PC-3 (cell line): Measurements from ENCODE around the gene PLEKHA1. TPM values are rescaled to one million over a fixed set of nuclear protein-coding genes. Genes with fewer than 3 reads are reported as not detected.

ENCODE experiments used
- ATAC-seq: fragments of 200-7000 bp; cut with Tn5 transposase; 2 replicates; pipeline ENCODE4 v1.9.1; 2020; ENCODE audit warnings: mild to moderate bottlenecking, moderate library complexity
- BruUV-seq: library from RNA; stranded (reverse); fragments of 400-500 nt; replicated peaks from 2 replicates; lab custom pipeline; 2021; lab: Mats Ljungman, UMichigan
- CTCF ChIA-PET: fragments of 300-600 bp; sonication (Branson Sonifier 250); formaldehyde crosslinking; loops from one replicate; lab custom pipeline; 2022; ENCODE audit warnings: antibody characterized with exemption; lab: Charles Lee
- POLR2A ChIA-PET: fragments of 300-600 bp; sonication (Branson Sonifier 250); formaldehyde crosslinking; loops from one replicate; lab custom pipeline; 2022; ENCODE audit warnings: antibody characterized with exemption; ENCODE audit not compliant: unreplicated experiment; lab: Charles Lee
- DNase-seq: peaks from one replicate; pipeline ENCODE4 v3.0.0-alpha.2; 2015
- H2AFZ ChIP-seq: fragments of 300-600 bp; sonication (generic); 2 replicates; pipeline ENCODE4 v1.6.0; 2016; ENCODE audit warnings: antibody characterized with exemption, low read length
- H3F3A ChIP-seq: fragments of 300-600 bp; sonication (generic); one replicate; pipeline ENCODE4 v1.6.0; 2017; ENCODE audit warnings: antibody characterized with exemption, low read length, control low read depth, mild to moderate bottlenecking; ENCODE audit not compliant: unreplicated experiment
- H3K27ac ChIP-seq: fragments of 300-600 bp; sonication (generic); 2 replicates; pipeline ENCODE4 v1.5.1; 2016; ENCODE audit warnings: mild to moderate bottlenecking, low read length
- H3K27me3 ChIP-seq: fragments of 300-600 bp; sonication (generic); 2 replicates; pipeline ENCODE4 v1.6.1; 2016; ENCODE audit warnings: low read length, mixed read lengths
- H3K36me3 ChIP-seq: fragments of 300-600 bp; sonication (generic); 2 replicates; pipeline ENCODE4 v1.6.1; 2016; ENCODE audit warnings: low read depth, mixed run types, low read length, mixed read lengths
- H3K4me1 ChIP-seq: fragments of 300-600 bp; sonication (generic); 2 replicates; pipeline ENCODE4 v1.5.1; 2016; ENCODE audit warnings: low read length; ENCODE audit not compliant: insufficient read depth
- H3K4me2 ChIP-seq: fragments of 300-600 bp; sonication (generic); 2 replicates; pipeline ENCODE4 v1.6.0; 2016; ENCODE audit warnings: low read length
- H3K4me3 ChIP-seq: fragments of 300-600 bp; sonication (generic); 2 replicates; pipeline ENCODE4 v1.5.1; 2016; ENCODE audit warnings: mild to moderate bottlenecking, low read length, mixed read lengths
- H3K79me2 ChIP-seq: fragments of 300-600 bp; sonication (generic); 2 replicates; pipeline ENCODE4 v1.6.1; 2017; ENCODE audit warnings: low read length, mixed read lengths
- H3K9ac ChIP-seq: fragments of 300-600 bp; sonication (generic); 2 replicates; pipeline ENCODE4 v1.6.0; 2016; ENCODE audit warnings: mild to moderate bottlenecking, low read length
- H3K9me2 ChIP-seq: fragments of 300-600 bp; sonication (generic); replicated peaks from 2 replicates; pipeline ENCODE4 v1.6.1; 2016; ENCODE audit warnings: mixed run types, low read length, mixed read lengths
- H3K9me3 ChIP-seq: fragments of 300-600 bp; sonication (generic); 2 replicates; pipeline ENCODE4 v1.6.1; 2016; ENCODE audit warnings: low read length, mixed read lengths
- H4K20me1 ChIP-seq: fragments of 300-600 bp; sonication (generic); 2 replicates; pipeline ENCODE4 v1.6.1; 2016; ENCODE audit warnings: low read length, mixed read lengths
- EZH2 ChIP-seq: fragments of 300-600 bp; sonication (generic); IDR thresholded peaks from one replicate; pipeline ENCODE4 v1.6.1; 2017; ENCODE audit warnings: antibody characterized with exemption, mild to moderate bottlenecking, low read length; ENCODE audit not compliant: unreplicated experiment
- EZH2phosphoT487 ChIP-seq: fragments of 300-600 bp; sonication (generic); IDR thresholded peaks from 2 replicates; pipeline ENCODE4 v1.6.1; 2018; ENCODE audit warnings: mild to moderate bottlenecking, antibody characterized with exemption, low read length, borderline replicate concordance
- intact Hi-C: fragments of 100-400 bp; cut with micrococcal nuclease; formaldehyde crosslinking; loops from 2 replicates; pipeline ENCODE4 v1.9.0; 2023
- total RNA-seq: library from RNA; depleted of rRNA; stranded (reverse); fragments of >200 nt; gene quantifications from 2 replicates; pipeline ENCODE4 v1.2.3, GENCODE V29; 2014
- TF ChIP-seq, protein P1 (sequence below): fragments of 300-600 bp; sonication (generic); conservative IDR thresholded peaks from 2 replicates; pipeline ENCODE4 v1.5.1; 2017; ENCODE audit warnings: antibody characterized with exemption, low read depth, mild to moderate bottlenecking, low read length

The PLEKHA1 gene
- total RNA-seq, 1 experiment from 2014 or later = 5.2 TPM

DNA sequence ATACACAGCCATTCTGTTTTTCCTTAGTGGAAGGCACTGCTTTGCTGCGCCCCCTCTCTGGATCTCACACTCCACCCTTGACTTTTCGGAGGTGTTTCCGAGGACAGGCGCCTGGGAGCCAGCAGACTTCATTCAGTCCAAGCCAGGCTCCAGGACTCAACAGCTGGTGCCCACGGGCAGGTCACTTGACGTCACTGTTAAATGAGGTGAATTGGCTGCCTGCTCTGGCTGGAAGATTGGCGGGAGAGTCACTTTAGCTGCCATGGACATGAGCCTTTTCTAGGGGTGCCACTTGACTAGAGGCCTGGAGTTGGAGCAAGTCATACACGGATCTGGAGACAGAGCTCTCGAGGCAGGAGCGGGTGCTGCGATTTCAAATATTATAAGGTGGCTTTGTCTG, 90.1 kb downstream of the PLEKHA1 start:
- H3K36me3 ChIP-seq = no peaks in the 10 kb centered on the region
- no TSS peak for BruUV-seq
- ATAC-seq = no peak
- no peaks in the 10 kb centered on the region for H3F3A ChIP-seq
- H3K27ac ChIP-seq = no peak overlapping the region
- H3K4me1 ChIP-seq = peaks cover 19% of the 10 kb centered on the region
- H3K4me2 ChIP-seq = no peak overlapping the region
- H3K79me2 ChIP-seq = 0 out of 2 replicates have a peak, but pooled peaks cover 3% of the 10 kb centered on the region
- no peak overlapping the region for H3K4me3 ChIP-seq
- no peak overlapping the region for H2AFZ ChIP-seq
- DNase-seq = no peak
- no peaks in the 10 kb centered on the region for H4K20me1 ChIP-seq
- CTCF ChIA-PET = no interaction called here
- POLR2A ChIA-PET = no interaction called here
- H3K9me2 ChIP-seq = no peaks in the 10 kb centered on the region
- H3K9me3 ChIP-seq = no peaks in the 10 kb centered on the region
- intact Hi-C loops = no loop called here
- TF ChIP-seq, protein P1, sequence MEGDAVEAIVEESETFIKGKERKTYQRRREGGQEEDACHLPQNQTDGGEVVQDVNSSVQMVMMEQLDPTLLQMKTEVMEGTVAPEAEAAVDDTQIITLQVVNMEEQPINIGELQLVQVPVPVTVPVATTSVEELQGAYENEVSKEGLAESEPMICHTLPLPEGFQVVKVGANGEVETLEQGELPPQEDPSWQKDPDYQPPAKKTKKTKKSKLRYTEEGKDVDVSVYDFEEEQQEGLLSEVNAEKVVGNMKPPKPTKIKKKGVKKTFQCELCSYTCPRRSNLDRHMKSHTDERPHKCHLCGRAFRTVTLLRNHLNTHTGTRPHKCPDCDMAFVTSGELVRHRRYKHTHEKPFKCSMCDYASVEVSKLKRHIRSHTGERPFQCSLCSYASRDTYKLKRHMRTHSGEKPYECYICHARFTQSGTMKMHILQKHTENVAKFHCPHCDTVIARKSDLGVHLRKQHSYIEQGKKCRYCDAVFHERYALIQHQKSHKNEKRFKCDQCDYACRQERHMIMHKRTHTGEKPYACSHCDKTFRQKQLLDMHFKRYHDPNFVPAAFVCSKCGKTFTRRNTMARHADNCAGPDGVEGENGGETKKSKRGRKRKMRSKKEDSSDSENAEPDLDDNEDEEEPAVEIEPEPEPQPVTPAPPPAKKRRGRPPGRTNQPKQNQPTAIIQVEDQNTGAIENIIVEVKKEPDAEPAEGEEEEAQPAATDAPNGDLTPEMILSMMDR = no peak
- TF ChIP-seq EZH2phosphoT487 (no peak), EZH2 (no peak)
- no peak overlapping the region for H3K9ac ChIP-seq
- no peaks in the 10 kb centered on the region for H3K27me3 ChIP-seq

DNA sequence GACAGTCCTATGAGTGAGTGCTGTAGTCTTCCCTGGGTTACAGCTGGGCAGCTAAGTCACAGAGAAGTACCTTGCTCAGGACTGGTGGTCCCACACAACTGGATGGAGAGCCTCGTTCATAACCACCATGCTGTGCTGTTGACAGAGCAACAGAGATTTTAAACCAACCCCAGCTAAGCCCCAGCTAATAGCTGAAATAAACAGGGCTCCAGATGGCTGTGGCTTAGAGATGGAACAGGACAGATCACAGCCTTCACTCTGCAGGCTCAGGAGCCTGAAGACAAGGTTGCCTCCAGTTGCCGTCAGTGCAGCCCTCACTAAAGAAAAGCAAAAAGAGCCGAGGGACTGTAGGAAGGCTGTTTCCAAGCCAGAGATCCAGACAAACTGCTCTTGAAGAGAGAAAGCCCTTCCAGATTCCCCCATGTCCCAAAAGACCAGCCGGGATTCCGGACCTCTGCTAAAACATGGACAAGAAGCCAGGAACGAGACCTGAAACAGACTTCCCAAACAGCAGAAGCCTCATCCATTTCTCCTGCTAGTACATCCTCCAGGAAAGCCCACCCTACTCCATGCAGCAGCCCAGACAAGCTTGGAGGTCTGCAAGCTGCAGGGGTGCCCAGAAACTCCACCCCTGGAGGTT, 91.0 kb downstream of the PLEKHA1 start:
- TF ChIP-seq, protein P1 = no peak
- TF ChIP-seq EZH2 (no peak), EZH2phosphoT487 (no peak)
- H3K27ac ChIP-seq = no peak overlapping the region
- no peaks in the 10 kb centered on the region for H3K27me3 ChIP-seq
- H4K20me1 ChIP-seq = no peaks in the 10 kb centered on the region
- CTCF ChIA-PET = no interaction called here
- no peak overlapping the region for H3K9ac ChIP-seq
- no peaks in the 10 kb centered on the region for H3K9me3 ChIP-seq
- no peaks in the 10 kb centered on the region for H3F3A ChIP-seq
- no peak overlapping the region for H3K4me3 ChIP-seq
- peaks cover 23% of the 10 kb centered on the region for H3K4me1 ChIP-seq
- POLR2A ChIA-PET = no interaction called here
- intact Hi-C loops = loop anchor here (5.0 kb wide), 1 partner anchor 102 kb away; no protein-coding TSS in a partner anchor
- ATAC-seq (no peak), DNase-seq (no peak)
- no TSS peak for BruUV-seq
- H3K36me3 ChIP-seq = no peaks in the 10 kb centered on the region
- no peaks in the 10 kb centered on the region for H3K9me2 ChIP-seq
- 0 out of 2 replicates have a peak, but pooled peaks cover 3% of the 10 kb centered on the region for H3K79me2 ChIP-seq
- no peak overlapping the region for H3K4me2 ChIP-seq
- H2AFZ ChIP-seq = no peak overlapping the region

DNA sequence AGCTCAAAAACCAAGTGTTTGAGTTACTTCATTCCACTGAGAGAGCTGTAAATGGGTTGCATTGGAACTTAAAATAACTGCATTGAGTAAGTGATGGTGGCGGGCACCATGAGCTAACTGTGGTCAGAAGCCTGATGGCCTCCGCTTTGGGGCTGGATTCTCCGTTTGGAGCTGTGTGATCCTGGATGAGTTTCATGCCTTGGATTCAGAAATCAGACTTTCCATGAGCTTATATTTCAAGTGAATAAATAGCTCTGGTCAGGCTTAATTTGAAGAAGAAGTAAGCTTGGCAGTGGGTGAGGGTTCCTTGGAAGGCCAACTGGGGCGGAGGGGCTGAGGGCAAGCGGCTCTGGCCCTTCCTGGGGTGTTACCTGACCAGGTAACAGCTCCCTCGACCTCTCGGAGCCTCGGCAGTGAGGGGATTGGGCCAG, 92.5 kb downstream of the PLEKHA1 start:
- Histone ChIP-seq H2AFZ (no peak overlapping the region), H4K20me1 (no peaks in the 10 kb centered on the region), H3K4me3 (no peak overlapping the region), H3K4me2 (no peak overlapping the region), H3K9me2 (no peaks in the 10 kb centered on the region), H3F3A (no peaks in the 10 kb centered on the region), H3K36me3 (no peaks in the 10 kb centered on the region), H3K27me3 (no peaks in the 10 kb centered on the region), H3K79me2 (0 out of 2 replicates have a peak, but pooled peaks cover 3% of the 10 kb centered on the region), H3K4me1 (peaks cover 30% of the 10 kb centered on the region), H3K9ac (no peak overlapping the region), H3K27ac (no peak overlapping the region), H3K9me3 (no peaks in the 10 kb centered on the region)
- TF ChIP-seq, protein P1 = no peak
- TF ChIP-seq EZH2phosphoT487 (no peak), EZH2 (no peak)
- DNase-seq (no peak), ATAC-seq (no peak)
- BruUV-seq = no TSS peak
- intact Hi-C loops = loop anchor here (5.0 kb wide), 1 partner anchor 100 kb away; no protein-coding TSS in a partner anchor
- ChIA-PET POLR2A (no interaction called here), CTCF (no interaction called here)
